Glomerular visceral epithelial cell (primary cell): ENCODE results near the gene HMGB1.
A peak's percentile ranks its signal among the peaks of the same experiment; 100 is the strongest.

Experiments used
- DNase-seq: peaks from one replicate; pipeline ENCODE4 v3.0.0-alpha.2; 2016; ENCODE audit errors: extremely low spot score

HMGB1 gene

GRCh38 chr13:30429721-30430694, 35.7 kb downstream of the HMGB1 start:
- peak; percentile 76 for DNase-seq

- DNase-seq = no peak
Observed at GRCh38 chr13:30429235-30429634, 36.5 kb downstream of the HMGB1 start.

GRCh38 chr13:30423891-30424290, 41.8 kb downstream of the HMGB1 start:
- DNase-seq = no peak

- peak; percentile 87 for DNase-seq
Observed at GRCh38 chr13:30422054-30422839, 43.5 kb downstream of the HMGB1 start, which contains the start of gene UBE2L5. Gene UBE2L5 (plus strand): TSS chr13:30422493. CDS start chr13:30427991, 5,498 bp downstream.

GRCh38 chr13:30421093-30422053, 44.4 kb downstream of the HMGB1 start:
- peak; percentile 86 for DNase-seq

GRCh38 chr13:30418717-30419459, 46.8 kb downstream of the HMGB1 start:
- no peak for DNase-seq

DNA sequence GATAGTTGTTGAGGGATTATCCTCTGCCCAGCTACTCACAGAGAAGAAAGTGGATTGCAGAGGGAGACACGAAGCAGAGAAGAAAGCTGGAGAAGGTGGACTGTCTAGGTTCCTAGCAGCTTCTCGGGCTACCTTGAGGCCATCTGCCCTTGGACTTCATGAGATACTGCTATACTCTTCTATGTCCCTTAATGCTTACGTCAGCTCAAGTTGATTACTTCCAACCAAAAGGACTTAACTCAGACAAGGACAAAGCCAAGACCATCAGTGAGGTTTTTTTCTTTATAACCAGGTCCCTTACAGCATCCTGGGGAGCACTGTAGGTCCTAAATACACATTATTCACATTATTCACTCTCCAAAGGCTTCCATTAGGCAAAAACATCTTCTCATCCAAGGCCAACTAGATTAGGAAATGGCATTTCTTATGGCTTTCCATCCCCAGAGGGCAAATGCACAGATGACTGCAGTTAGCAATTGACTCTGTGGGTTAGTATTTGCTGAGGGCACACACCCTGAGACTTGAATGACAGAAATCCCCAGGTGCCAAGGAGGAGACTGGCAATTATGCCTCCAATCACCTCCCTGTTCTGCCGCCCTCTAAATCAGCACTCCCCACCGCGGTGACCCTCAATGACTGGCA, 47.5 kb downstream of the HMGB1 start:
- DNase-seq = no peak

- no peak for DNase-seq
Observed at GRCh38 chr13:30416471-30416870, 49.3 kb downstream of the HMGB1 start.

GRCh38 chr13:30415430-30416030, 50.2 kb downstream of the HMGB1 start:
- peak; percentile 37 for DNase-seq

GRCh38 chr13:30413842-30414241, 51.9 kb downstream of the HMGB1 start:
- DNase-seq = no peak

GRCh38 chr13:30412346-30412745, 53.4 kb downstream of the HMGB1 start:
- no peak for DNase-seq

DNA sequence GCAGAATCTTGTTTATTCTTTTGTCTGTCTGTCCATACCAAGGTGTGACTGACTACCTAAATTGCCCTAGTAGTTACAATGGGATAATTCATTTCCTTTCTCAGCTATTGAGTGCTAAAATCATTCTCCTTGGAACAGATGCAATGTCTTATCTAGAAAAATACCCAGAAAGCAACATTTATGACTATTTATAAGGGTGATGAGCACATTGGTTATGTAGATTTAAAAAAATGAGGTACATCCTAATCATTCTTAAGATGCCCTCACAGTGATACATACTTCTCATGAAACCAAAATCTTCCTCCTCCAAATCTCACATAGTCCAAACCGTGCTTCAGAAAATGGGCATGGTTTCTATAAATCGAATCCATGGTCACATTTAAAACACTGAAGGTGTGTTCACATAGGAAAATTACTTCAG, 55.0 kb downstream of the HMGB1 start:
- DNase-seq = no peak

DNA sequence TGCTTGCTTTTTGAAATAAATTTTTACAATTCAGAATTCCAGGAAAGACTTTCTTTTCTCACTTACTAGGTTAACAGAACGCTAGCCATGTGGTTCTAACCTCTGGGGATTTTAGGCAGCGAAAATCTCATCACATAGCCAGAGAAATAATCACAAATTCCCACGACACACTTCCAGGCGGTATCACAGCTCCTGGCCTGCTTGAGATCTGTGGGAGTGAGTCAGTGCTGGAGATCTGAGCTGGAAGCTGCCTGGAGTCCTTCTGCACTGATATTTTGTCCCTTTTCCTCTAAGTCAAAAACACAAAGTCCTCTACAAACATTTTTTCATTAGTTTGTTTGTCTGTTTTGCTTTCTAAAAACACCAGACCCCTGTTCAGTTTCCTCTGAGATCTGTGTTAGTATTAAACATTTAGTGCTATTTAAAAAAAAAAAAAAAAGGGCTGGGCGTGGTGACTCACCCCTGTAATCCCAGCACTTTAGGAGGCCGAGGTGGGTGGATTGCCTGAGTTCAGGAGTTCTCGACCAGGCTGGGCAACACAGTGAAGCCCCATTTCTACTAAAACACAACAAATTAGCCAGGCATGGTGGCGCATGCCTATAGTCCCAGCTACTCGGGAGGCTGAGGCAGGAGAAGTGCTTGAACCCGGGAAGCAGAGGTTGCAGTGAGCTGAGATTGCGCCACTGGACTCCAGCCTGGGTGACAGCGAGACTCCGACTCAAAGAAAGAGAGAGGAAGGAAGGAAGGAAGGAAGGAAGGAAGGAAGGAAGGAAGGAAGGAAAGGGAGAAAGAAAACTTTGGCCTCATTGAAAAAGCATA, 55.6 kb downstream of the HMGB1 start:
- DNase-seq = peak; percentile 45

- DNase-seq = peak; percentile 27
Observed at GRCh38 chr13:30408319-30409101, 57.2 kb downstream of the HMGB1 start.

- DNase-seq = no peak
Observed at GRCh38 chr13:30406779-30407416, 58.8 kb downstream of the HMGB1 start.
